Measurements from ENCODE around the gene TIRAP.

DNA sequence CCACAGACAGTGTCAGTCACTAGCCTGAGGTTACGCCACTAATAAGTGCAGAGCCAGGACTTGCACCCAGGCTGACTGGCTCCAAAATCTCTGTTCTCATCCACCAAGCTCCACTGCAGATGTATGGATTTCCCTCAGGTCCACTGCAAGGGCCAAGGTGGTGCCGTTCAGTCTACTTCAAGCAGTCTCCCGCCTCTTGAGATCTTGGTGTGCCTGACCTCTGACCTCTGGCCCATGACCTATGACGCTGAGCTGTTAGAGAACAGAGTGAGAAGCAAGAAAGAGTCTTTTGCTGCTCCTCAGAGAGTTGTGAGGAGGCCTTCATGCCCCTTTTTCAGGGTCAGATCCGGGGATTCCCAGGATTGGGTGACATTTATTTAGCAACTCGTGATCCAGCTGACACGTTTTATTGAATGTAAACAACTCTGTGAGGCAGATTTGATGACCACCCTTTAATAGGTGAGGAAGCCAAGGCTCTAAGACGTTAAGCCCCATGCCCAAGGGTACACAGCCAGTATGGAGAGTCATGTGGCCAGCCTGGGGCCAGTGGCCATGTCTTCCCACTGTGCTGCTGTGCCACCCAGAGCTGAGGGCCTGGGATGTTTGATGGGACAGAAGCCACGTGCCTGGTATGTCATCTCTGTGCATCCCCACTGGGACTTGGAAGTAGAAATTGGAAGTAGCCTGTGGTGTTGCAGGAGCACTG, 46.2 kb downstream of the TIRAP start:
- TF ChIP-seq, protein P1, sequence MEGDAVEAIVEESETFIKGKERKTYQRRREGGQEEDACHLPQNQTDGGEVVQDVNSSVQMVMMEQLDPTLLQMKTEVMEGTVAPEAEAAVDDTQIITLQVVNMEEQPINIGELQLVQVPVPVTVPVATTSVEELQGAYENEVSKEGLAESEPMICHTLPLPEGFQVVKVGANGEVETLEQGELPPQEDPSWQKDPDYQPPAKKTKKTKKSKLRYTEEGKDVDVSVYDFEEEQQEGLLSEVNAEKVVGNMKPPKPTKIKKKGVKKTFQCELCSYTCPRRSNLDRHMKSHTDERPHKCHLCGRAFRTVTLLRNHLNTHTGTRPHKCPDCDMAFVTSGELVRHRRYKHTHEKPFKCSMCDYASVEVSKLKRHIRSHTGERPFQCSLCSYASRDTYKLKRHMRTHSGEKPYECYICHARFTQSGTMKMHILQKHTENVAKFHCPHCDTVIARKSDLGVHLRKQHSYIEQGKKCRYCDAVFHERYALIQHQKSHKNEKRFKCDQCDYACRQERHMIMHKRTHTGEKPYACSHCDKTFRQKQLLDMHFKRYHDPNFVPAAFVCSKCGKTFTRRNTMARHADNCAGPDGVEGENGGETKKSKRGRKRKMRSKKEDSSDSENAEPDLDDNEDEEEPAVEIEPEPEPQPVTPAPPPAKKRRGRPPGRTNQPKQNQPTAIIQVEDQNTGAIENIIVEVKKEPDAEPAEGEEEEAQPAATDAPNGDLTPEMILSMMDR (IDR thresholded peaks at IDR 0.05), result no peak
- no peak for TF ChIP-seq POLR2A (IDR thresholded peaks at IDR 0.05)
